ENCODE results near the gene NUP98.

DNA sequence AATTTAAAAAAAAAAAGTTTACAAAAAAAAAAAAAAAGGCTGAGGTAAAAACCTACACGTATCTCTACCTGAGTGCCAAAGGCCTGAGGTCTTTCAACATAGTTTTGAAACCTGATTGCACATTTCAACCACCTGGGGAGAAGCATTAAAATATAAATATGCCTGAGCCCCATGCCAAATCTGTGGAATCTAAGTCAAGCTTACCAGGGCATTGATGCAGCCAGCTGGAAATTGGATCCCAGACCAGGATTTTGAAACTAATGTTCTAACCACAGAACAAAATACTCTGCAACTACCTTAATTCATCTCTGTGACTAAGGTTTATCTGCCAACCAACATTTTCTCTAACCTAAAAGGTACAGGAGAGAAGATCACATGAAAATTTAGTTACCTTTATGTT is 87.4 kb downstream of the NUP98 start:
- TF ChIP-seq, protein P1, sequence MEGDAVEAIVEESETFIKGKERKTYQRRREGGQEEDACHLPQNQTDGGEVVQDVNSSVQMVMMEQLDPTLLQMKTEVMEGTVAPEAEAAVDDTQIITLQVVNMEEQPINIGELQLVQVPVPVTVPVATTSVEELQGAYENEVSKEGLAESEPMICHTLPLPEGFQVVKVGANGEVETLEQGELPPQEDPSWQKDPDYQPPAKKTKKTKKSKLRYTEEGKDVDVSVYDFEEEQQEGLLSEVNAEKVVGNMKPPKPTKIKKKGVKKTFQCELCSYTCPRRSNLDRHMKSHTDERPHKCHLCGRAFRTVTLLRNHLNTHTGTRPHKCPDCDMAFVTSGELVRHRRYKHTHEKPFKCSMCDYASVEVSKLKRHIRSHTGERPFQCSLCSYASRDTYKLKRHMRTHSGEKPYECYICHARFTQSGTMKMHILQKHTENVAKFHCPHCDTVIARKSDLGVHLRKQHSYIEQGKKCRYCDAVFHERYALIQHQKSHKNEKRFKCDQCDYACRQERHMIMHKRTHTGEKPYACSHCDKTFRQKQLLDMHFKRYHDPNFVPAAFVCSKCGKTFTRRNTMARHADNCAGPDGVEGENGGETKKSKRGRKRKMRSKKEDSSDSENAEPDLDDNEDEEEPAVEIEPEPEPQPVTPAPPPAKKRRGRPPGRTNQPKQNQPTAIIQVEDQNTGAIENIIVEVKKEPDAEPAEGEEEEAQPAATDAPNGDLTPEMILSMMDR (IDR thresholded peaks at IDR 0.05) = no peak
- TF ChIP-seq POLR2A (IDR thresholded peaks at IDR 0.05) = no peak
- peak; percentile 37 for TF ChIP-seq POLR2AphosphoS5 (IDR thresholded peaks at IDR 0.05)
